Measurements from ENCODE around the gene CTBP2.
"Not testable (repeated sequence)": the region's sequence is repeated elsewhere in the genome, so short reads cannot be mapped to it uniquely, and the experiment has no call there.

The CTBP2 gene

GRCh38 chr10:125186431-125187170, 26.2 kb upstream of the CTBP2 start:
- DNase-seq (ENCODE audit: low spot score): no peak

- DNase-seq (ENCODE audit: low spot score): not testable (repeated sequence)
Measured at GRCh38 chr10:125179107-125179506, 18.7 kb upstream of the CTBP2 start.

GRCh38 chr10:125177641-125178640, 17.6 kb upstream of the CTBP2 start:
- no peak for DNase-seq (ENCODE audit: low spot score)

- DNase-seq (ENCODE audit: low spot score): no peak
Measured at GRCh38 chr10:125175807-125176206, 15.4 kb upstream of the CTBP2 start.

- DNase-seq (ENCODE audit: low spot score): no peak
Measured at GRCh38 chr10:125174360-125174759, 14.0 kb upstream of the CTBP2 start.

GRCh38 chr10:125172694-125173093, 12.3 kb upstream of the CTBP2 start:
- no peak for DNase-seq (ENCODE audit: low spot score)

- DNase-seq (ENCODE audit: low spot score): no peak
Measured at GRCh38 chr10:125171402-125172306, 11.3 kb upstream of the CTBP2 start.

GRCh38 chr10:125169915-125170314, 9.6 kb upstream of the CTBP2 start:
- no peak for DNase-seq (ENCODE audit: low spot score)

GRCh38 chr10:125169279-125169678, 8.9 kb upstream of the CTBP2 start:
- DNase-seq (ENCODE audit: low spot score): no peak

GRCh38 chr10:125166658-125167057, 6.3 kb upstream of the CTBP2 start:
- no peak for DNase-seq (ENCODE audit: low spot score)

- DNase-seq (ENCODE audit: low spot score): no peak
Measured at GRCh38 chr10:125165584-125166573, 5.5 kb upstream of the CTBP2 start.

GRCh38 chr10:125164421-125164820, 4.1 kb upstream of the CTBP2 start:
- DNase-seq (ENCODE audit: low spot score): no peak

- DNase-seq (ENCODE audit: low spot score): no peak
Measured at GRCh38 chr10:125163803-125164202, 3.4 kb upstream of the CTBP2 start.

GRCh38 chr10:125163312-125163711, 2.9 kb upstream of the CTBP2 start:
- DNase-seq (ENCODE audit: low spot score): not testable (repeated sequence)

- DNase-seq (ENCODE audit: low spot score): no peak
Measured at GRCh38 chr10:125162120-125162931, 2.0 kb upstream of the CTBP2 start.

GRCh38 chr10:125161707-125162119, 1.4 kb upstream of the CTBP2 start:
- no peak for DNase-seq (ENCODE audit: low spot score)

GRCh38 chr10:125160856-125161706, 718 bp upstream of the CTBP2 start:
- peak; percentile 61 for DNase-seq (ENCODE audit: low spot score)

GRCh38 chr10:125159486-125159931, 854 bp downstream of the CTBP2 start:
- DNase-seq (ENCODE audit: low spot score): no peak
